Trophoblast cell (in vitro differentiated cells and primary cell): ENCODE data around the gene MRO.

Source experiments
- DNase-seq, 2 donors: peaks; one replicate each; pipeline ENCODE4 v3.0.0-alpha.2; 2016
- H2AFZ ChIP-seq: 2 replicates; pipeline ENCODE4 v1.6.1; 2013; ENCODE audit warnings: low read length, moderate library complexity, mild to moderate bottlenecking; ENCODE audit not compliant: insufficient read depth, poor library complexity
- H2AK5ac ChIP-seq: 2 replicates; pipeline ENCODE4 v1.6.1; 2013; ENCODE audit warnings: mild to moderate bottlenecking, low read length
- H2BK120ac ChIP-seq: 2 replicates; pipeline ENCODE4 v1.6.1; 2013; ENCODE audit warnings: low read length, mild to moderate bottlenecking, moderate library complexity; ENCODE audit not compliant: insufficient read depth, poor library complexity
- H2BK12ac ChIP-seq: 2 replicates; pipeline ENCODE4 v1.6.1; 2013; ENCODE audit warnings: mild to moderate bottlenecking, low read length, moderate library complexity
- H2BK5ac ChIP-seq: 2 replicates; pipeline ENCODE4 v1.6.1; 2013; ENCODE audit warnings: low read length, low read depth, moderate library complexity, mild to moderate bottlenecking; ENCODE audit not compliant: poor library complexity
- H3K14ac ChIP-seq: 2 replicates; pipeline ENCODE4 v1.6.1; 2013; ENCODE audit warnings: mild to moderate bottlenecking, low read length
- H3K18ac ChIP-seq: 2 replicates; pipeline ENCODE4 v1.6.1; 2013; ENCODE audit warnings: mild to moderate bottlenecking, low read length
- H3K23ac ChIP-seq: 2 replicates; pipeline ENCODE4 v1.6.1; 2013; ENCODE audit warnings: low read length
- H3K27ac ChIP-seq: 2 replicates; pipeline ENCODE4 v1.5.1; 2013; ENCODE audit warnings: low read depth, mild to moderate bottlenecking, inconsistent platforms, low read length, moderate library complexity
- H3K27me3 ChIP-seq: 2 replicates; pipeline ENCODE4 v1.6.1; 2013; ENCODE audit warnings: inconsistent platforms, mild to moderate bottlenecking, low read length, moderate library complexity; ENCODE audit not compliant: insufficient read depth
- H3K36me3 ChIP-seq, 2 experiments: 1 replicate in 1 of 2; 2 replicates in 1 of 2; pipeline ENCODE4 v1.6.1; 2013; ENCODE audit warnings: low read length in 2 of 2, mild to moderate bottlenecking in 2 of 2, moderate library complexity in 1 of 2; ENCODE audit not compliant: insufficient read depth in 2 of 2, control insufficient read depth in 1 of 2
- H3K4ac ChIP-seq: 2 replicates; pipeline ENCODE4 v1.6.1; 2013; ENCODE audit warnings: low read depth, mild to moderate bottlenecking, low read length, moderate library complexity
- H3K4me1 ChIP-seq, 2 experiments: 1 replicate in 1 of 2; 2 replicates in 1 of 2; pipeline ENCODE4 v1.6.1; 2013; ENCODE audit warnings: low read length in 2 of 2, mild to moderate bottlenecking in 2 of 2, moderate library complexity in 1 of 2; ENCODE audit not compliant: insufficient read depth in 2 of 2, control insufficient read depth in 1 of 2
- H3K4me2 ChIP-seq: 2 replicates; pipeline ENCODE4 v1.6.1; 2013; ENCODE audit warnings: inconsistent platforms, mild to moderate bottlenecking, low read length, moderate library complexity
- H3K4me3 ChIP-seq: 2 replicates; pipeline ENCODE4 v1.5.1; 2013; ENCODE audit warnings: mild to moderate bottlenecking, low read depth, low read length, inconsistent platforms
- H3K79me1 ChIP-seq: one replicate; pipeline ENCODE4 v1.6.1; 2013; ENCODE audit warnings: low read length
- H3K79me2 ChIP-seq: 2 replicates; pipeline ENCODE4 v1.6.1; 2013; ENCODE audit warnings: low read length, mild to moderate bottlenecking; ENCODE audit not compliant: control insufficient read depth, insufficient read depth, poor library complexity
- H3K9ac ChIP-seq: 2 replicates; pipeline ENCODE4 v1.6.1; 2013; ENCODE audit warnings: mild to moderate bottlenecking, low read length
- H3K9me3 ChIP-seq: 2 replicates; pipeline ENCODE4 v1.6.1; 2013; ENCODE audit warnings: low read depth, mild to moderate bottlenecking, control low read depth, inconsistent platforms, low read length; ENCODE audit not compliant: insufficient read depth
- H4K12ac ChIP-seq: 2 replicates; pipeline ENCODE4 v1.6.1; 2013; ENCODE audit warnings: low read depth, mild to moderate bottlenecking, low read length, moderate library complexity
- H4K8ac ChIP-seq: 2 replicates; pipeline ENCODE4 v1.6.1; 2013; ENCODE audit warnings: low read depth, mild to moderate bottlenecking, low read length, moderate library complexity
- H4K91ac ChIP-seq: one replicate; pipeline ENCODE4 v1.6.1; 2013; ENCODE audit warnings: low read depth, mild to moderate bottlenecking, low read length, moderate library complexity
- WGBS: extraction: QIAGEN DNeasy Blood & Tissue Kit; methylation state at CpG from one replicate; pipeline ENCODE4 v1.1.7; 2013; ENCODE audit warnings: missing lambda C conversion rate; ENCODE audit not compliant: insufficient read length, insufficient coverage; ENCODE audit errors: extremely low coverage; 5-methylcytosine and 5-hydroxymethylcytosine counted together

The MRO gene

GRCh38 chr18:50830544-50830943, 10.7 kb upstream of the MRO start:
- Histone ChIP-seq H3K18ac (no peak overlapping the region), H2BK12ac (no peak overlapping the region), H3K36me3 (no peaks in the 10 kb centered on the region), H3K4me1 (no peaks in the 10 kb centered on the region), H3K9ac (no peak overlapping the region), H2BK120ac (no peak overlapping the region), H4K8ac (no peak overlapping the region), H3K9me3 (no peaks in the 10 kb centered on the region), H3K79me1 (no peaks in the 10 kb centered on the region), H3K4me2 (no peak overlapping the region), H3K14ac (no peak overlapping the region), H3K79me2 (no peaks in the 10 kb centered on the region), H3K4ac (no peak overlapping the region), H2AK5ac (no peak overlapping the region), H4K91ac (no peak overlapping the region), H4K12ac (no peak overlapping the region), H3K23ac (no peak overlapping the region), H2AFZ (no peak overlapping the region), H3K27ac (no peak overlapping the region), H2BK5ac (no peak overlapping the region), H3K27me3 (no peaks in the 10 kb centered on the region), H3K4me3 (no peak overlapping the region)
- DNase-seq = peak in 1 of 2 donors; percentile 12
- no CpG with 5 or more reads among the region's 5 CpGs for WGBS

DNA sequence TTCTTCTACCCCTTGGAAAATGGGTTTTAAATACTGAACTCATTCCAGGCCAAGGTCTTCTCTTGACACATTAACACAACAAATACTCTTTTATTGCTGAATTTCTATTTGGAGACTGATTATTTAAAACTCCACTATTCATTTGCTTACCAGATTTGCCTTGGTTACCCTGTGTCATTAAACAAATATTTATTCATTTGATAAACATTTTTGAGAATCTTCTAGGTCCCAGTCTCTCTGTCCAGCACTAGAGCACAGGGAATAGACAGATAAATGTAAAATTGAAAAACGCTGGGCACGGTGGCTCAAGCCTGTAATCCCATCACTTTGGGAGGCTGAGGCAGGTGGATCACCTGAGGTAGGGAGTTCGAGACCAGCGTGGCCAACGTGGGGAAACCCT, 9.8 kb upstream of the MRO start:
- no peak overlapping the region for H3K4ac ChIP-seq
- no peaks in the 10 kb centered on the region for H3K9me3 ChIP-seq
- no peak overlapping the region for H4K12ac ChIP-seq
- no peaks in the 10 kb centered on the region for H3K27me3 ChIP-seq
- no peak overlapping the region for H3K4me3 ChIP-seq
- no peak overlapping the region for H3K9ac ChIP-seq
- no peak for DNase-seq
- H3K18ac ChIP-seq = no peak overlapping the region
- no CpG with 5 or more reads among the region's 5 CpGs for WGBS
- no peaks in the 10 kb centered on the region for H3K79me1 ChIP-seq
- no peak overlapping the region for H2BK12ac ChIP-seq
- no peak overlapping the region for H3K4me2 ChIP-seq
- no peak overlapping the region for H4K91ac ChIP-seq
- H2AK5ac ChIP-seq = no peak overlapping the region
- H3K23ac ChIP-seq = no peak overlapping the region
- no peak overlapping the region for H3K14ac ChIP-seq
- no peak overlapping the region for H2BK5ac ChIP-seq
- H2BK120ac ChIP-seq = no peak overlapping the region
- H3K27ac ChIP-seq = no peak overlapping the region
- no peak overlapping the region for H2AFZ ChIP-seq
- H3K36me3 ChIP-seq = no peaks in the 10 kb centered on the region
- H4K8ac ChIP-seq = no peak overlapping the region
- H3K79me2 ChIP-seq = no peaks in the 10 kb centered on the region
- H3K4me1 ChIP-seq = no peaks in the 10 kb centered on the region

DNA sequence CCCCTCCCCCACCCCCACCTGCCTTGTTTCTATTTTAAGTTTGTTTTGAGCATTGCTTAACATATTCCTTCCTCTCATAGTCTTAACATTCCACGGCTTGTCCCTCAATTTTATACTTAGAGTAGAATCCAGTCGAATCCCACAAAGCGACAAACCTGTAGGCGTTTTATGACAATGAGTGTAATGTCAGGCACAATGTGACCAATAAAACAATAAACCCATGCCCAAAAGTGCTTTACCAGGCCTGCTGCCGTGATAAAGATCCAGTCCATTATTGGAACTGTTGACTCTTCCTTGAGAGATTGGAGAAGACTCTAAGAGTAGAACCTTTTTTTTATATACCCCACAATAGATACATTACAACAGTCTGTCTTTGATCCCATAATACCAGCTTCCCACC, 6.2 kb upstream of the MRO start:
- Histone ChIP-seq H4K12ac (no peak overlapping the region), H2AK5ac (no peak overlapping the region), H2BK120ac (no peak overlapping the region), H3K9ac (no peak overlapping the region), H4K8ac (no peak overlapping the region), H3K23ac (no peak overlapping the region), H2AFZ (no peak overlapping the region), H2BK12ac (no peak overlapping the region), H3K4me2 (no peak overlapping the region), H2BK5ac (no peak overlapping the region), H3K27me3 (no peaks in the 10 kb centered on the region), H3K4me3 (no peak overlapping the region), H3K27ac (no peak overlapping the region), H3K18ac (no peak overlapping the region), H3K79me2 (no peaks in the 10 kb centered on the region), H3K14ac (no peak overlapping the region), H3K79me1 (no peaks in the 10 kb centered on the region), H3K4ac (no peak overlapping the region), H3K36me3 (no peaks in the 10 kb centered on the region), H3K9me3 (no peaks in the 10 kb centered on the region), H4K91ac (no peak overlapping the region), H3K4me1 (no peaks in the 10 kb centered on the region)
- no peak for DNase-seq
- WGBS = no CpG with 5 or more reads among the region's 5 CpGs

DNA sequence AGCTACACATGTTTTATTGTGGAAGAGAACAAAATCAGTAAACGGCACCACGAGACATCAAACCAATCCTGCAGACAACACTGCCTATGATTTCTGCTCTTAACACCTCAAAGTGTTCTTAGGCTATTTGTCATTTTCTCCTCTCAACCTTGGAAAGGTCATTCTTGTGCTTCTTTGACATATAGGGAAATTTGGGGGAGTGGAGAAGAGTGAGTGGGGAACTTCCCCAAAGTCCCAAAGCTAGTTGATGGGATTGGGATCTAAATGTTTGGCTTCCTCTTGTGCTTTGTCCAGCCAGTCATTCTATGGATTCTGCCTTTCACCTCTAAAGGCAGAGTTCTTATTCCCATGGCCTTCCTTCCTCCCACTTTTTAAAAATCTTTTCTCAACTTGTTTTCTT, 5.8 kb upstream of the MRO start:
- no CpG with 5 or more reads among the region's 2 CpGs for WGBS
- no peaks in the 10 kb centered on the region for H3K4me1 ChIP-seq
- H3K27ac ChIP-seq = no peak overlapping the region
- no peak overlapping the region for H3K4ac ChIP-seq
- no peak overlapping the region for H4K8ac ChIP-seq
- no peaks in the 10 kb centered on the region for H3K36me3 ChIP-seq
- H3K9ac ChIP-seq = no peak overlapping the region
- no peaks in the 10 kb centered on the region for H3K79me2 ChIP-seq
- no peak overlapping the region for H2BK12ac ChIP-seq
- no peaks in the 10 kb centered on the region for H3K79me1 ChIP-seq
- H3K14ac ChIP-seq = no peak overlapping the region
- no peak for DNase-seq
- no peak overlapping the region for H3K4me3 ChIP-seq
- no peaks in the 10 kb centered on the region for H3K27me3 ChIP-seq
- H4K91ac ChIP-seq = no peak overlapping the region
- H2BK5ac ChIP-seq = no peak overlapping the region
- no peak overlapping the region for H2AFZ ChIP-seq
- no peaks in the 10 kb centered on the region for H3K9me3 ChIP-seq
- H3K18ac ChIP-seq = no peak overlapping the region
- no peak overlapping the region for H2BK120ac ChIP-seq
- H3K23ac ChIP-seq = no peak overlapping the region
- H2AK5ac ChIP-seq = no peak overlapping the region
- H3K4me2 ChIP-seq = no peak overlapping the region
- no peak overlapping the region for H4K12ac ChIP-seq
